T-cell (primary cell): ENCODE measurements around the gene DRAM1. TPM values are rescaled to one million over a fixed set of nuclear protein-coding genes. Genes with fewer than 3 reads are reported as not detected.
"Not testable (repeated sequence)": the region's sequence is repeated elsewhere in the genome, so short reads cannot be mapped to it uniquely, and the experiment has no call there.

Experiments
- ATAC-seq, 4 experiments: fragments of 200-7000 bp in 3 of 4; fragments of 150-1000 bp in 1 of 4; cut with Tn5 transposase; replicated peaks in 1 of 4; 1 replicate in 3 of 4; 2 replicates in 1 of 4; pipeline ENCODE4 v1.10.0; 2021; ENCODE audit warnings: moderate library complexity in 3 of 4, mild to moderate bottlenecking in 2 of 4, moderate number of reproducible peaks in 1 of 4
- CTCF ChIA-PET, 2 donors: fragments of 300-600 bp; sonication (Branson Sonifier 250); formaldehyde crosslinking; loops; one replicate each; lab custom pipeline; 2022; ENCODE audit warnings: antibody characterized with exemption in 2 of 2; lab: Charles Lee
- POLR2A ChIA-PET, 2 donors: fragments of 300-600 bp; sonication (Branson Sonifier 250); formaldehyde crosslinking; loops; one replicate each; lab custom pipeline; 2022; ENCODE audit warnings: antibody characterized with exemption in 2 of 2; lab: Charles Lee
- DNase-seq, 35 experiments: peaks; one replicate each; pipeline versions ENCODE4 v3.0.0 to v3.0.0-alpha.2; 2013 to 2023
- H3K27ac ChIP-seq: one replicate; pipeline ENCODE4 v1.5.1; 2013; ENCODE audit warnings: low read length
- H3K27me3 ChIP-seq, 2 experiments: replicated peaks in 1 of 2; 1 replicate in 1 of 2; 2 replicates in 1 of 2; pipeline versions ENCODE4 v1.6.1 to v1.7.0; 2013; ENCODE audit warnings: low read length in 1 of 2, mixed read lengths in 1 of 2; ENCODE audit not compliant: control insufficient read depth in 2 of 2, insufficient read depth in 2 of 2; ENCODE audit errors: extremely low read depth in 1 of 2
- H3K36me3 ChIP-seq, 2 donors: 1 replicate in 1 of 2; 2 replicates in 1 of 2; pipeline versions ENCODE4 v1.6.1 to v1.7.0; 2013; ENCODE audit warnings: low read length in 1 of 2; ENCODE audit not compliant: control insufficient read depth in 2 of 2, insufficient read depth in 1 of 2; ENCODE audit errors: extremely low read depth in 1 of 2
- H3K4me1 ChIP-seq, 2 experiments: 1 replicate in 1 of 2; 2 replicates in 1 of 2; pipeline versions ENCODE4 v1.6.1 to v1.7.0; 2013; ENCODE audit warnings: low read length in 2 of 2, mixed read lengths in 1 of 2; ENCODE audit not compliant: insufficient read depth in 2 of 2, control insufficient read depth in 1 of 2; ENCODE audit errors: extremely low read depth in 1 of 2
- H3K4me3 ChIP-seq, 2 donors: 1 replicate in 1 of 2; 2 replicates in 1 of 2; pipeline versions ENCODE4 v1.5.1 to v1.7.0; 2013; ENCODE audit warnings: mild to moderate bottlenecking in 2 of 2, low read length in 1 of 2, moderate library complexity in 1 of 2; ENCODE audit not compliant: control insufficient read depth in 1 of 2; ENCODE audit errors: extremely low read depth in 1 of 2
- H3K9me3 ChIP-seq: 2 replicates; pipeline ENCODE4 v1.7.0; 2013
- H3K27ac Mint-ChIP-seq, 2 donors: one replicate each; pipeline ENCODE4 v1.8.0; 2020 to 2021; ENCODE audit warnings: mild to moderate bottlenecking in 2 of 2, mixed read lengths in 2 of 2
- H3K27me3 Mint-ChIP-seq, 2 donors: one replicate each; pipeline ENCODE4 v1.8.0; 2021 to 2022; ENCODE audit warnings: mixed read lengths in 2 of 2
- H3K36me3 Mint-ChIP-seq: one replicate; pipeline ENCODE4 v1.8.0; 2021; ENCODE audit warnings: mixed read lengths
- H3K4me1 Mint-ChIP-seq, 3 donors: one replicate each; pipeline ENCODE4 v1.8.0; 2020 to 2022; ENCODE audit warnings: mixed read lengths in 3 of 3, mild to moderate bottlenecking in 1 of 3
- H3K4me3 Mint-ChIP-seq, 3 donors: one replicate each; pipeline ENCODE4 v1.8.0; 2020 to 2022; ENCODE audit warnings: mild to moderate bottlenecking in 3 of 3, mixed read lengths in 3 of 3, moderate library complexity in 3 of 3
- H3K9me3 Mint-ChIP-seq, 3 donors: one replicate each; pipeline ENCODE4 v1.8.0; 2020 to 2022; ENCODE audit warnings: mixed read lengths in 3 of 3
- WGBS: methylation state at CpG from one replicate; pipeline ENCODE4 v1.1.5; 2013; ENCODE audit warnings: missing lambda C conversion rate; ENCODE audit not compliant: insufficient coverage; 5-methylcytosine and 5-hydroxymethylcytosine counted together
- total RNA-seq, 35 experiments: library from RNA in 6 of 35; stranded (reverse) in 6 of 35; fragments of 120-200 nt in 1 of 35; gene quantifications; one replicate each; pipeline versions ENCODE4 v1.2.1 to v1.2.4 and lab custom pipeline; 2013 to 2026

DRAM1 gene
- total RNA-seq, 5 donors from 2014 or later (not counting 1 experiment from before 2014, with no cell fraction given), result 1.4 to 3.8 (median 1.9) TPM

DNA sequence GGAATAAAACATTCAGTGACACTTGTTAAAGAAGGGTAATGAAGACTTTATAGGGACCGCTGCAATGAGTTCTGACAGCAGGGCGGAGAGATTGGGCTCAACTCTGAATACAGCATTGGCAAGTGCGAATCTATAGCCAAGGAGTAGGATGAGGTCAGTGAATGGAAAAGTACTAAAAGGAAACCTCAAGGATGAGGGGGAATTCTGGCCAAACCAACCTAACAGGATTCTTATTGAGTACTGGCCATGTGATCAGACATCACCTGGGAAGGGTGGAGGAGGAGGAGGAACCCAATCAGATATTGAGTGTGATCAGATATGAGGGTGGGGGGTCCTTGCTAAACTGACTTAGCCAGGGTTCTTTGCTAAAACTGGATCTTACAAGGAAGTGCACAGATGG is 31.0 kb downstream of the DRAM1 start:
- H3K27me3 ChIP-seq, result no peaks in the 10 kb centered on the region
- H3K36me3 ChIP-seq, result no peaks in the 10 kb centered on the region
- DNase-seq, result no peak
- CTCF ChIA-PET, result no interaction called here
- H3K4me1 ChIP-seq, result no peaks in the 10 kb centered on the region
- no peaks in the 10 kb centered on the region for H3K9me3 Mint-ChIP-seq
- POLR2A ChIA-PET, result no interaction called here
- no peaks in the 10 kb centered on the region for H3K36me3 Mint-ChIP-seq
- H3K27me3 Mint-ChIP-seq, result no peaks in the 10 kb centered on the region
- 82% methylated on average over 2 of the region's 3 CpGs for WGBS
- ATAC-seq, result no peak
- H3K4me1 Mint-ChIP-seq, result peaks cover 0 to 2% (median 0%) of the 10 kb centered on the region in 3 donors
- no peak overlapping the region for H3K4me3 Mint-ChIP-seq
- H3K27ac Mint-ChIP-seq, result no peak overlapping the region
- H3K9me3 ChIP-seq, result no peaks in the 10 kb centered on the region
- no peak overlapping the region for H3K4me3 ChIP-seq
- no peak overlapping the region for H3K27ac ChIP-seq

DNA sequence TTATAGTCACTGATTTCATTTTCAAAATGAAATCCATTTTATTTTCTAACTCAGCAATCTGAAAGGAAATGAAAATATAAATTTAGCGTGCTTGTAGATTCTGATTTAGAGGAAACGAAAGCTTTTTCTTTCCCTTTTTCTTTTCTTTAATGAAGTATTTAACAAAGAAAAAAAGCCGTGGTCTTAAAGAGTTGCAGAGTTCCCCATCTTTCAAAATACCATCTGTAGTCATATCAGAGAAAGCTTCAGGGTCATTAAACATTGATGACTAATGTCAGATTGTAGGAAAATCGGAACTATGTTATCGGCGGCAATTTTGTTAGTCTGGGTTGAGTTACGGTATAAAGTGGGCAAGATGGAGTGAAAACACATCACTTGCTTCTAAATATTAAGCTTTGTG is 32.3 kb downstream of the DRAM1 start:
- H3K4me3 Mint-ChIP-seq, result peak overlapping the region in 1 of 3 donors; percentile 28
- ChIA-PET POLR2A (no interaction called here), CTCF (interaction anchor here (0.6 to 0.8 kb wide), 2 partner anchors 90 to 1168 kb away, joined by 3 read pairs; no protein-coding TSS in a partner anchor)
- DNase-seq, result no peak
- H3K9me3 ChIP-seq, result no peaks in the 10 kb centered on the region
- H3K36me3 ChIP-seq, result no peaks in the 10 kb centered on the region
- ATAC-seq, result no peak
- H3K4me1 Mint-ChIP-seq, result peaks cover 0 to 2% (median 0%) of the 10 kb centered on the region in 3 donors
- H3K9me3 Mint-ChIP-seq, result no peaks in the 10 kb centered on the region
- no peak overlapping the region for H3K4me3 ChIP-seq
- H3K27ac Mint-ChIP-seq, result no peak overlapping the region
- no CpG with 5 or more reads among the region's 7 CpGs for WGBS
- no peaks in the 10 kb centered on the region for H3K36me3 Mint-ChIP-seq
- no peaks in the 10 kb centered on the region for H3K27me3 Mint-ChIP-seq
- H3K27me3 ChIP-seq, result no peaks in the 10 kb centered on the region
- H3K27ac ChIP-seq, result no peak overlapping the region
- no peaks in the 10 kb centered on the region for H3K4me1 ChIP-seq

DNA sequence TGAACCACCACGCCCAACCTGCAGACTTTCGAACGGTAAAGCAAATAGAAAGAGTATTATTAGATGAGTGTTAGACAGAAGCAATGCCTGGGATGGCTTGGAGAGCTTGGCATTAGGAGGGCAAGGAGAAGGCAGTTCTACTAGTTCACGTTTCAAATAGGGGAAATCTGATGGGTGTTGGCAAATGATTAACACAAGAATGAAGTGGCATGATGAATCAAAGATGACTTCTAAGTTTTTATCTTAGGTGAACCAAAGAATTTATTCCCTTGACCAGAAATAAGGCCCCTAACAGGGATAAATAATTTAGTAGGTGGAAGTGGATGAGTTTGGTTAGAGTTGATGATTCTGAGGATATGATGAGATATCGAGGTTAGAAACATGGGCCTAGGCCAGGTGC is 38.5 kb downstream of the DRAM1 start:
- no peak overlapping the region for H3K27ac ChIP-seq
- Mint-ChIP-seq H3K27ac (no peak overlapping the region), H3K36me3 (no peaks in the 10 kb centered on the region), H3K9me3 (no peaks in the 10 kb centered on the region), H3K4me1 (peaks cover 5 to 10% (median 7%) of the 10 kb centered on the region in 3 donors), H3K27me3 (no peaks in the 10 kb centered on the region), H3K4me3 (no peak overlapping the region)
- no peaks in the 10 kb centered on the region for H3K36me3 ChIP-seq
- H3K27me3 ChIP-seq, result peaks cover 0 to 2% of the 10 kb centered on the region in 2 experiments
- H3K9me3 ChIP-seq, result no peaks in the 10 kb centered on the region
- WGBS, result 88% methylated on average over 4 of the region's 5 CpGs
- ATAC-seq, result no peak
- H3K4me3 ChIP-seq, result no peak overlapping the region
- H3K4me1 ChIP-seq, result peaks cover 0 to 5% of the 10 kb centered on the region in 2 experiments
- DNase-seq, result no peak
- CTCF ChIA-PET, result no interaction called here
- POLR2A ChIA-PET, result no interaction called here

DNA sequence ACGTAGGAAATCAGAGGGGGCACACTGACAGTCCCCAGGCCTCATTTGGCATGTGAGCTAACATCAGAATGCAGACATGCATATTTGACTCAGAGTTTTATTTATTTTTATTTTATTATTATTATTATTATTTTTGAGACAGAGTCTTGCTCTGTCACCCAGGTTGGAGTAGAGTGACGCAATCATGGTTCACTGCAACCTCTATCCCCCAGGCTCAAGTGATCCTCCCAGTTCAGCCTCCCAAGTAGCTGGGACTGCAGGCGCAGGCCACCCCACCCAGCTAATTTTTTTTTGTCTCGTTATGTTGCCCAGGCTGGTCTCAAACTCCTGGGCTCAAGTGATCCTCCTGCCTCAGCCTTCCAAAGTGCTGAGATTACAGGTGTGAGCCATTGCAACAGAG is 41.4 kb downstream of the DRAM1 start:
- CTCF ChIA-PET, H3K27me3 ChIP-seq, H3K4me1 ChIP-seq, H3K27me3 Mint-ChIP-seq, H3K36me3 ChIP-seq, H3K9me3 ChIP-seq, POLR2A ChIA-PET, H3K36me3 Mint-ChIP-seq, H3K4me3 ChIP-seq, ATAC-seq, H3K27ac ChIP-seq, H3K4me3 Mint-ChIP-seq, H3K9me3 Mint-ChIP-seq, DNase-seq, H3K27ac Mint-ChIP-seq: not testable (repeated sequence)
- H3K4me1 Mint-ChIP-seq, result peaks cover 5 to 10% (median 7%) of the 10 kb centered on the region in 3 donors
- 95% methylated on average over 2 of the region's 4 CpGs for WGBS

DNA sequence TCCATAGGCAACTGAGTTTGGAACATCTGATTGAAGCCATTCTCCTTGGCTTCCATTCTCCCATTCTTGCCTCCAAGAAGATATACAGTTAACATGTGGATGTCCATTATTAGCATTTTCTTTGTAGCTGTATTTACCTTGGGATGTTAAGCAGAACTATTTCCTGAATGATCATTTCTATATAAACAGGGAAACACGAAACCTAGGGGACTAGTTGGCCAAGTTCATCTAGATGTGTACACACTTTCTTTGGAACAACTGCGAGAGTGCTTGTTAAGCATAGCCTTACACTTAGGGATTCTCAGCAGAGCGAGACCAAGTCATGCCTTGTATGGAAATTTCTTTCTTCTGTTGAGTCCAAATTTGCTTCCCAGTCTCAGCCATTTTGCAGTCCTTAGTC is 42.1 kb downstream of the DRAM1 start:
- H3K4me1 ChIP-seq, result peaks cover 0 to 5% of the 10 kb centered on the region in 2 experiments
- H3K4me1 Mint-ChIP-seq, result peaks cover 5 to 10% (median 7%) of the 10 kb centered on the region in 3 donors
- H3K36me3 ChIP-seq, result no peaks in the 10 kb centered on the region
- DNase-seq (no peak), ATAC-seq (no peak)
- no peaks in the 10 kb centered on the region for H3K9me3 Mint-ChIP-seq
- WGBS, result 100% methylated on average over 1 of the region's 3 CpGs
- H3K4me3 Mint-ChIP-seq, result no peak overlapping the region
- no peak overlapping the region for H3K27ac ChIP-seq
- H3K9me3 ChIP-seq, result no peaks in the 10 kb centered on the region
- POLR2A ChIA-PET, result interaction anchor here in 1 of 2 donors (0.6 kb wide), 1 partner anchor 79 kb away, joined by 3 read pairs; no protein-coding TSS in a partner anchor
- H3K27me3 ChIP-seq, result peaks cover 0 to 2% of the 10 kb centered on the region in 2 experiments
- no peak overlapping the region for H3K4me3 ChIP-seq
- CTCF ChIA-PET, result interaction anchor here in 1 of 2 donors (0.8 kb wide), 1 partner anchor 29 kb away, joined by 3 read pairs; no protein-coding TSS in a partner anchor
- no peaks in the 10 kb centered on the region for H3K27me3 Mint-ChIP-seq
- H3K27ac Mint-ChIP-seq, result no peak overlapping the region
- no peaks in the 10 kb centered on the region for H3K36me3 Mint-ChIP-seq

DNA sequence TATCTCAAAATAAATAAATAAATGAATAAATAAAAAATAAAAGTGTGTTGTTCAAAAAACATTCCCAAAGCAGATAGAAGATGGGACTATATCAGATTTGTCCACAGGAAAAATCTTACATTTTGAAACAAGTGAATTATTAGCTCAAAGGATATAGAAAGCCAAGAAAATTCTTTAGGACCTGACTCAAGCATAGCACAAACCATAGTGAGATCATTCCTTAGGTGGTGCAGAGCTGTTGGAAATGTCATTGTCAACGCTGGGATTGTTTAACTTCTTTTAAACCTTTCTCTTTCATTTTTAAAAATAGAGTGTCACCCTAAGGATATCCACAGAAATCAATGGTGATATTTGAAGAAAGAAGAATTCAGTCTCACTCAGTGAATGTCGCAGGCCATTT is 43.5 kb downstream of the DRAM1 start:
- no peak for ATAC-seq

More for the DNA sequence above, 43.5 kb downstream of the DRAM1 start:
- H3K9me3 ChIP-seq, result no peaks in the 10 kb centered on the region
- no peak overlapping the region for H3K27ac ChIP-seq
- Mint-ChIP-seq H3K4me3 (no peak overlapping the region), H3K36me3 (no peaks in the 10 kb centered on the region), H3K4me1 (peaks cover 5 to 10% (median 7%) of the 10 kb centered on the region in 3 donors), H3K9me3 (no peaks in the 10 kb centered on the region), H3K27ac (no peak overlapping the region), H3K27me3 (no peaks in the 10 kb centered on the region)
- H3K4me1 ChIP-seq, result peaks cover 0 to 5% of the 10 kb centered on the region in 2 experiments
- DNase-seq, result no peak
- CTCF ChIA-PET, result interaction anchor here in 1 of 2 donors (0.6 to 1.2 kb wide), 2 partner anchors 9 to 144 kb away, joined by 3 read pairs; no protein-coding TSS in a partner anchor
- H3K27me3 ChIP-seq, result peaks cover 0 to 2% of the 10 kb centered on the region in 2 experiments
- WGBS, result 100% methylated on average over 1 of the region's 2 CpGs
- POLR2A ChIA-PET, result no interaction called here
- H3K36me3 ChIP-seq, result no peaks in the 10 kb centered on the region
- no peak overlapping the region for H3K4me3 ChIP-seq
